GM18861 (cell line): ENCODE results near the gene DUSP11.
A peak's percentile ranks its signal among the peaks of the same experiment; 100 is the strongest.
"Not testable (repeated sequence)": the region's sequence is repeated elsewhere in the genome, so short reads cannot be mapped to it uniquely, and the experiment has no call there.

Experiments
- ATAC-seq: cut with Tn5 transposase; IDR thresholded peaks from one replicate; pipeline ENCODE4 v1.9.1; 2021; ENCODE audit not compliant: unreplicated experiment

DUSP11 gene

DNA sequence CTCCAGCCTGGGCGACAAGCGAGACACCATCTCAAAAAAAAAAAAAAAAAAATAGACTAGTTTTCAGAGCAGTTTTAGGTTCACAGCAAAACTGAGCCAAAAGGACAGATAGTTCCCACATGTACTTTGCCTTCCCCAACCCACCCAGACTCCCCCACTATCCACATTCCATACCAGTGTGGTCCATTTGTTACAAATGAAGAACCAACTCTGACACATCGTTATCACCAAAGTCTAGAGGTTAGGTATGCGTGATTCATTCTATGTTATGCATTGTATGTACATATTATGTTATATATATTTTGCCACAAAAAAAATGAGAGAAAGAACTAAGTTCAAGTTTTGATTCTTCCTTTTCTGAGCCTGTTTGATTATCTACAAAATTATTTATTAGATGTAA lies 3.5 kb downstream of the DUSP11 start:
- no peak for ATAC-seq

GRCh38 chr2:73772819-73773218 lies 7.1 kb downstream of the DUSP11 start:
- no peak for ATAC-seq

GRCh38 chr2:73770725-73771124 lies 9.2 kb downstream of the DUSP11 start:
- ATAC-seq, result no peak

DNA sequence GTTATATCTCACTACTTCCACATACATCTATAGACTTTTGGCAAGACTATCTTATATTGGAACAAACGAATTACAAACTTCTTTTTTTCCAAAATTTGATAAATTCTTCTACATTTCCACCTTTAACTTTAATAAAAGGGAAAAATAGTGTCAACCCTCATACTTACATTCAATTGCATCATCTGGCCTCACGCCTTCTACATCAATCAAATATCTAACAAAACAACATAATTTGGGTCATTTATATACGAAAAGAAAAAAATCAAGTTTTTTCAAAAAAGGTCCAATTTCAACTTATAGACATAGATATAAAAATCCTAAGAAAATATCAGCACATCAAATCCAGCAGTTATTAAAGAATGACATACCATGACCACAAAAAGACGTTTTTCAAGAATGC lies 12.9 kb downstream of the DUSP11 start:
- ATAC-seq, result no peak

- no peak for ATAC-seq
These were observed 13.6 kb downstream of the DUSP11 start for GRCh38 chr2:73766349-73766748.

GRCh38 chr2:73764945-73765344 lies 15.0 kb downstream of the DUSP11 start:
- ATAC-seq, result no peak

DNA sequence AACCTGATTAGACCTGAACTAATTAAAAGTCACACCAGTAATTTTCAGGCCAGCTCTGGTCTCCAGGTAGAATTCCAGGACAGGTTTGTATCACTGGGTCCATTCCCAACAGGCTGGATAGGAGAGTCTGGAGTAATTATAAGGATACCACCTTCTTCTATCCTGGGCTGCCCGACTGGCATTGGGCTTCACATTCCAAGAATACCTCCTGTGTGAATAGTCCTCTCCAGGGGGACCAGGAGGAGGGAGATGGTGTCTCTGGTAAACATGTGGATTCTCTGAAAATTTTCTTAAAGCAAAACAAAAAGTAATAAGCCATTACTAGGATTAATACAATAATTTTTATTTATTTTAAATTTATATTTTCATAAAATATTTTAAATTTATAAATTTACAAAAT lies 17.3 kb downstream of the DUSP11 start:
- ATAC-seq, result no peak

DNA sequence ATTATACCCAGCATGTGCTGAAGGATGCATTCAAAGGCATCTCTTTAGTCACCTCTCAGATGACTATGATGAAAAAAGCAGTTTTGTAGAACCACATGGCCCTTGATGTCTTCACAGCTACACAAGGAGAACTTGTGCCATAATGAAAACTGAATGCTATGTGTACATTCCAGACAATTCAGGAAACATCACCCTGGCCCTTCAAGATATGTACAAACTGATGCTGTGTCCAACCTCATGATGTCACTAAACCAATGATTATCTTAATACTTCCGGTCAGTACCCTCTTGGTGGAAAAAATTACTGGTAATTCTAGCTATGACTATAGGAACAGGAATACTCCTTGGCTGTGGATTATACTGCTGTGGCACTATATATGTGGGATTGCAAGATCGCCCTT lies 20.0 kb downstream of the DUSP11 start:
- no peak for ATAC-seq

GRCh38 chr2:73759285-73759764 lies 20.6 kb downstream of the DUSP11 start:
- no peak for ATAC-seq

- ATAC-seq, result not testable (repeated sequence)
These were observed 25.6 kb downstream of the DUSP11 start for GRCh38 chr2:73754332-73754731.

DNA sequence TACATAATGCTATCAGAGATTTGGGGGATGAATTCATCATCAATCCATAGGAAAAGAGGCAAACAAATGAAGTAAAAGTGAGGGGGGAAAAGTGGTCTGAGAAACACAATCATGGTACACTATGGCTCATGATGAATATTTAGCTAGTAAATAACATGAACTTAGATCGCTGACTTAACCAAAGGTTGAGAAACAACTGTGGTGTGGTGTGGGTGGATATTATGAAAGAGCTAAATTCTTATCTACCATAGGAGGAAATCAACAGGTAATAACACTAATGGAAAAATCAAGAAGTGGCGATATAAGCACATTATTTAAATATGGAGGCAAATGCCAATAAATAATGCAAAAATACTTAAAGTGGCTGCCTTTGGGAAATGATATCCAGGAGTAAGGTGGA lies 30.6 kb downstream of the DUSP11 start:
- no peak for ATAC-seq

- no peak for ATAC-seq
These were observed 33.1 kb downstream of the DUSP11 start for GRCh38 chr2:73746877-73747208.

- ATAC-seq, result no peak
These were observed 33.7 kb downstream of the DUSP11 start for GRCh38 chr2:73746015-73746876.

DNA sequence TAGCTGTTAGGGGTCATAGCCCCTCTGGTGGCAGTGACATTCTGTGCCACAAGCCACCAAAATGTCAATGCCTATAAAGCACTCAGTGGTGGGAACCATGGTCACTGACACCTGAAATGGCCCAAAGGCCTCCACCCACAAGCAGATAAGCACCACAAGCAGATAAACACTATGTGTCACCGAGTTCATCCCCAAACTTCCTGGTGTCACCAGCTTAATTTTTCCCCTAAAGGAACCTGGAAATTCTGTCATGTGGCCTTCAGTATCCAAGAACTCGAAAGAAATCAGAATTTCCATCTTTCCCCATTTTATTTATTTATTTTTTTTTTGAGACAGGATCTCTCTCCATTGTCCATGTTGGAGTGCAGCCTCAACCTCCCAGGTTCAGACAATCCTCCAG lies 39.1 kb downstream of the DUSP11 start:
- no peak for ATAC-seq

DNA sequence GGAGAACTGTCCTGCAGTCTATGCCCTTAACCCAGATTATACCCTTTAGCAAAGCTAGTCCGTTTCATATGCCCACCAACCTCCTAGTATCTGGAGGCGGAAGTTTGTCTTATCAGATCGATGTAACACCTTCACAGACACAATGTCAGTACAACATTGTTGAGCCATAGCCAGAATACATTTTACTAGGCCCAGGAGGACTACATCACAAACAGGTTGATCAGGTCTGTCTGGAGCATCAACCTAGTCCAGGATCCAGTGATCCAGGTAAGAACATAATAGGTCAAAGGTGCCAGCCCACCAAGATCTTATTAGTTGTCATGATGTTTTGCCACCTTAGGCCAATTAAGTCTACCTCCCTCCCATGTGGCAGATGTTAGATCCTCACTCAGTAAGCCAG lies 40.8 kb downstream of the DUSP11 start:
- ATAC-seq, result no peak

DNA sequence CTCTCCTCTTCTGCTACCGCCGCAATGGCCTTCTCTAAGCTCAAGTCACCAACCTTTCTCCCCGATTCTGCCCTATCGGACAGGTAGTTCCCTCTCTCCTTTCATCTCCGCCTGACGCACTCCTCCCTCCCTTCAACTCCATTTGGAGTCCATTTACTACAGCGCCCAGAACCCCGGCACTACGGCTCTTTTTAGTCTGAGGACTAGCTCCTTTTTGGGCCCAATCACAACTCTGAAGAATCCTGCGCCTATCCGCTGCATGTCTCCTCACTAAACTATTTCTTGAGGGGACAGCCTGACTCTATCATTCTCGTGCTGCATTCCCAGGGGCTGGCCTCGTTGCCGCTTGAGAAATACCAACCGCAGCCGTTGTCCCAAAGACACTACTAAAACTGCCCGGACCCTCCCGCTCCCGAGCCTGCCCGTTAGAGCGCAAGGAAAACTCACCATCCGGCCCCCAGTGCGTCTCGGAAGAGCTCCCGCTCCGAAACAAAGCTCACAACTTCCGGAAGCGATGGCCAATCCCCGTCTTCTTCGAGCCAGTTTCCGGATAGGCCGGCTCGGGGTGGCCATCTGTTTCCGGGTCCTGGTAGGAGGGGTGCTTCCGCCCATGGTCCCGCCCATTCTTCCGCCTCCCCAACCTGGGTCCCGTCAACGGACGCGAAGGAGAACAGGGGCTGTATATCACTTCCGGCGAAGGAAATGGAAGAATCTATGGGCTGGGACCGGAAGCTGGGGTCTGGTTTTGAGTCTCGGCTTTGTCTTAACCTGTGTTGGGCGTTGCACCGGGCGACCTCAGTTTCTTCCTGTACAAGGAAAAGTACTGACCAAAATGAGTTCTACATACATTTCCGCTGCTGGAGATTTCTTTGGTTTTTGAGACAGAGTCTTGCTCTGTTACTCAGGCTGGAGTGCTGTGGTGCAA lies 42.8 kb downstream of the DUSP11 start, which contains the start of gene TPRKB:
TPRKB (minus strand) TSS at position 491 of the 925 bp plus-strand sequence. CDS start 2,776 bp downstream, outside the sequence.
- peak; percentile 95 for ATAC-seq

- ATAC-seq, result no peak
These were observed 43.5 kb downstream of the DUSP11 start for GRCh38 chr2:73736378-73736777.

DNA sequence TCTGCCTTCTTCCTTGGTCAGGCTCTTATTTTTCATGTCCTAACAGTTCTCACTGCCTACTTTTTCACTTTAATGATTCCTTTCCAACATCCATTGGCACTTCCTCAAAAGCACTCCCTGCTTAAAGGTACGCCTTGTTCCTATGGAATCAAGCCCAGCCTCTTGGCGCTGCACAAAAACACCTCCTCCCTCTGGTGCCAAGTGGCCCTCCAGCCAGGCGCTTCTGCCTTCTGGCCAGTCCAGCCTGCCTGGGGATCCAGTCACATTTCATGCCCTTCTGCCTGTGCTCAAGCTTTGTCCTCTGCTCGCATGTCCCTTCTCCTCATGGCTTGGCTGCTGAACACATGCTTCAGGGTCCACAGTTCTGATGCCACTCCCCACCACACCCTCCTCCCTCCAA lies 49.1 kb downstream of the DUSP11 start:
- ATAC-seq, result no peak

- no peak for ATAC-seq
These were observed 51.2 kb downstream of the DUSP11 start for GRCh38 chr2:73728711-73729110.

- ATAC-seq, result no peak
These were observed 51.9 kb downstream of the DUSP11 start for GRCh38 chr2:73728043-73728442.

DNA sequence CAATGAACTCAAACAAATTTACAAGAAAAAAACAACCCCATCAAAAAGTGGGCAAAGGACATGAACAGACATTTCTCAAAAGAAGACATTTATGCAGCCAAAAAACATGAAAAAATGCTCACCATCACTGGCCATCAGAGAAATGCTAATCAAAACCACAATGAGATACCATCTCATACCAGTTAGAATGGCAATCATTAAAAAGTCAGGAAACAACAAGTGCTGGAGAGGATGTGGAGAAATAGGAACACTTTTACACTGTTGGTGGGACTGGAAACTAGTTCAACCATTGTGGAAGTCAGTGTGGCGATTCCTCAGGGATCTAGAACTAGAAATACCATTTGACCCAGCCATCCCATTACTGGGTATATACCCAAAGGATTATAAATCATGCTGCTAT lies 53.2 kb downstream of the DUSP11 start:
- ATAC-seq, result not testable (repeated sequence)
